CD4-positive, alpha-beta T cell treated with Interleukin-15 for 4 hours (primary cell): ENCODE data around the gene ANKRD16.
"Not testable (repeated sequence)": the region's sequence is repeated elsewhere in the genome, so short reads cannot be mapped to it uniquely, and the experiment has no call there.

Experiments used
- DNase-seq: peaks from one replicate; pipeline ENCODE4 v3.0.0-alpha.2; 2020; ENCODE audit warnings: low spot score

ANKRD16 gene

GRCh38 chr10:5889624-5890451, at the start of gene ANKRD16, which contains the start of gene FBH1:
Gene ANKRD16 (minus strand): TSS chr10:5889893. CDS start chr10:5889354, 539 bp downstream.
Gene FBH1 (plus strand): TSS chr10:5890243. CDS start chr10:5890346, 103 bp downstream.
- DNase-seq = peak; percentile 98

GRCh38 chr10:5938291-5938690, 48.6 kb upstream of the ANKRD16 start:
- DNase-seq = no peak

- no peak for DNase-seq
Measured at GRCh38 chr10:5937016-5937415, 47.3 kb upstream of the ANKRD16 start.

GRCh38 chr10:5935628-5936027, 45.9 kb upstream of the ANKRD16 start:
- DNase-seq = no peak

GRCh38 chr10:5933909-5934546, 44.3 kb upstream of the ANKRD16 start:
- no peak for DNase-seq

GRCh38 chr10:5932345-5932744, 42.7 kb upstream of the ANKRD16 start:
- DNase-seq = no peak

GRCh38 chr10:5930272-5930671, 40.6 kb upstream of the ANKRD16 start:
- no peak for DNase-seq

- DNase-seq = no peak
Measured at GRCh38 chr10:5929442-5929841, 39.7 kb upstream of the ANKRD16 start.

- no peak for DNase-seq
Measured at GRCh38 chr10:5927306-5927705, 37.6 kb upstream of the ANKRD16 start.

GRCh38 chr10:5924889-5925288, 35.2 kb upstream of the ANKRD16 start:
- DNase-seq = no peak

GRCh38 chr10:5921746-5922145, 32.1 kb upstream of the ANKRD16 start:
- no peak for DNase-seq

GRCh38 chr10:5919568-5919967, 29.9 kb upstream of the ANKRD16 start:
- DNase-seq = no peak

- DNase-seq = no peak
Measured at GRCh38 chr10:5918763-5919162, 29.1 kb upstream of the ANKRD16 start.

- no peak for DNase-seq
Measured at GRCh38 chr10:5917305-5917704, 27.6 kb upstream of the ANKRD16 start.

- no peak for DNase-seq
Measured at GRCh38 chr10:5915451-5915850, 25.8 kb upstream of the ANKRD16 start.

- no peak for DNase-seq
Measured at GRCh38 chr10:5913736-5914135, 24.0 kb upstream of the ANKRD16 start.

GRCh38 chr10:5911670-5912069, 22.0 kb upstream of the ANKRD16 start:
- DNase-seq = no peak

- no peak for DNase-seq
Measured at GRCh38 chr10:5910323-5911100, 20.8 kb upstream of the ANKRD16 start.

GRCh38 chr10:5908676-5909075, 19.0 kb upstream of the ANKRD16 start:
- not testable (repeated sequence) for DNase-seq

GRCh38 chr10:5906651-5907050, 17.0 kb upstream of the ANKRD16 start:
- no peak for DNase-seq

GRCh38 chr10:5905854-5906507, 16.3 kb upstream of the ANKRD16 start:
- no peak for DNase-seq

GRCh38 chr10:5904227-5904626, 14.5 kb upstream of the ANKRD16 start:
- no peak for DNase-seq
